ACC112 (cell line): ENCODE data around the gene NPIPB12.
A peak's percentile ranks its signal among the peaks of the same experiment; 100 is the strongest.
"Not testable (repeated sequence)": the region's sequence is repeated elsewhere in the genome, so short reads cannot be mapped to it uniquely, and the experiment has no call there.

Experiments
- H2AFZ ChIP-seq: fragments of 200-600 bp; sonication (generic); one replicate; pipeline ENCODE4 v1.6.0; 2017; ENCODE audit warnings: antibody characterized with exemption, low read length; ENCODE audit not compliant: unreplicated experiment
- H3K27ac ChIP-seq: fragments of 200-600 bp; sonication (generic); 2 replicates; pipeline ENCODE4 v1.5.1; 2014; ENCODE audit warnings: low read depth, mild to moderate bottlenecking, antibody characterized with exemption, low read length, moderate library complexity
- H3K27me3 ChIP-seq: fragments of 200-600 bp; sonication (generic); 2 replicates; pipeline ENCODE4 v1.6.1; 2014; ENCODE audit warnings: mild to moderate bottlenecking, antibody characterized with exemption, low read length, moderate library complexity, mixed read lengths; ENCODE audit not compliant: insufficient read depth
- H3K36me3 ChIP-seq: fragments of 200-600 bp; sonication (generic); 2 replicates; pipeline ENCODE4 v1.6.1; 2016; ENCODE audit warnings: mild to moderate bottlenecking, antibody characterized with exemption, low read length, moderate library complexity, mixed read lengths; ENCODE audit not compliant: insufficient read depth
- H3K4me1 ChIP-seq: fragments of 200-600 bp; sonication (generic); one replicate; pipeline ENCODE4 v1.6.1; 2016; ENCODE audit warnings: low read length, mixed read lengths; ENCODE audit not compliant: insufficient read depth, unreplicated experiment, control insufficient read depth
- H3K4me3 ChIP-seq: fragments of 200-600 bp; sonication (generic); 2 replicates; pipeline ENCODE4 v1.5.1; 2014; ENCODE audit warnings: mild to moderate bottlenecking, low read depth, low read length
- H3K79me2 ChIP-seq: fragments of 200-600 bp; sonication (generic); one replicate; pipeline ENCODE4 v1.6.0; 2016; ENCODE audit warnings: low read length; ENCODE audit not compliant: control insufficient read depth, unreplicated experiment, insufficient read depth

The NPIPB12 gene

DNA sequence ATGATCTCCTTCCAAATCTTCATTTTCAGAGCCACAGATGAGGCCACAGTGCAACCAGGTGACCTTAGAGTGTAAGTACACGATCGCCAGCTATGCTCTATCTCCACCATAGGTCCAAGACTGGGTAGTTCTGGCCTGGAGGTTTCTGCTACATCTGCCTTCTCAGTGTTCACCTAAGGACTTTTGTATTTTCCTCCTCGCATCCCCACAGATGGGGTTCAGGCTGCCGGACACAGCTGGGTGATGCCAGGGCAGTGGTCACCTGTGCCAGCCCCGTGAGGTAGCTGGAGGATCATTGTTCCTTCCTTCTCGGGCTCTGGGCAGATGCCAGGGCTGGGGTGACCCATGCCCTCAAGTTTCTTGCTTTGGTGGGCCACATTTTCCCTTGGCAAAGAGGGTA is at the start of gene NPIPB12:
Gene NPIPB12 (minus strand): TSS at position 101 of the 400 bp plus-strand sequence.
- not testable (repeated sequence) for H3K4me1 ChIP-seq, H3K4me3 ChIP-seq, H3K79me2 ChIP-seq, H3K27me3 ChIP-seq, H2AFZ ChIP-seq, H3K36me3 ChIP-seq, H3K27ac ChIP-seq

DNA sequence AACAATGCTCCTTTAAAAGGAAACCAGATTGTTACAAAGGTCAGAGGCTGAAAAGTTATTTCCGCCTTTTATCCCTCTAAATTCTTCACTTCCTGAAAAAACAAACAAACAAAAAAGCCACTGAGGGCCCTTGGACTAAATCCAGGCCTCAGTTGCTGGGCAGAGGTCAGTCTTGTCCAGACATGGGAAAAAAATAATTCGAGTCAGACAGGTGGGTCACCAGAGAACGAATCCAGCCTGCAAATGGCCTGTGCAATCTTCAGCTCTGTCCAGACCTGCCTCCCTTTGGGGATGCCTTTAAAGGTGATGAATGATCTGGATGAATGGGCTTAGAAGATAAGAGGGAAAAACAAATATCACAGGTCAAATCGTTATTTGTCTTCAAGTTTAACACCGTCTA is 15.3 kb upstream of the NPIPB12 start:
- not testable (repeated sequence) for H3K27ac ChIP-seq, H2AFZ ChIP-seq, H3K4me3 ChIP-seq, H3K79me2 ChIP-seq, H3K4me1 ChIP-seq, H3K27me3 ChIP-seq, H3K36me3 ChIP-seq

DNA sequence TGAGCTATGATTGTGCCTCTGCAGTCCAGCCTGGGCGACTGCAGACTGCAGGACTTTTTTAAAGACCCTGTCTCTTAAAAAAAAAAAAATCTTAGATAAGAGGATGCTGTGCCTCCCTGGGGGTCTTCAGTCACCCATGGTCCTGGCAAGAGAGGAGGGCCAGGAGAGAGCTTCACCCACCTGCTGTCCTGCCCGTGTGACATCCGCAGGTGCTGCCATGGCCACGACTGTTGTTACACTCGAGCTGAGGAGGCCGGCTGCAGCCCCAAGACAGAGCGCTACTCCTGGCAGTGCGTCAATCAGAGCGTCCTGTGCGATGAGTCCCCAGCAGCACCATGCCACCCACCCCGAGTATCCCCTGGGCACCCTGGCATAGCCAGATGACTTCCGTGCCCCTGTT is 23.9 kb downstream of the NPIPB12 start:
- H2AFZ ChIP-seq, H3K27ac ChIP-seq, H3K36me3 ChIP-seq, H3K79me2 ChIP-seq, H3K4me1 ChIP-seq, H3K4me3 ChIP-seq, H3K27me3 ChIP-seq: not testable (repeated sequence)

GRCh38 chr16:29472065-29472464 is 34.1 kb downstream of the NPIPB12 start:
- H3K4me3 ChIP-seq, H3K27ac ChIP-seq, H3K79me2 ChIP-seq, H3K36me3 ChIP-seq, H3K27me3 ChIP-seq, H3K4me1 ChIP-seq, H2AFZ ChIP-seq: not testable (repeated sequence)

- not testable (repeated sequence) for H3K36me3 ChIP-seq, H3K27me3 ChIP-seq, H3K4me1 ChIP-seq, H3K4me3 ChIP-seq, H3K79me2 ChIP-seq, H2AFZ ChIP-seq
- peak overlapping the region; percentile 47; the same call in 1 of the 2 replicates for H3K27ac ChIP-seq
These were observed 36.5 kb downstream of the NPIPB12 start for GRCh38 chr16:29469660-29470059.

GRCh38 chr16:29467654-29468366 is 38.4 kb downstream of the NPIPB12 start:
- not testable (repeated sequence) for H3K36me3 ChIP-seq, H3K4me1 ChIP-seq, H3K4me3 ChIP-seq, H3K27ac ChIP-seq, H3K27me3 ChIP-seq, H3K79me2 ChIP-seq, H2AFZ ChIP-seq

DNA sequence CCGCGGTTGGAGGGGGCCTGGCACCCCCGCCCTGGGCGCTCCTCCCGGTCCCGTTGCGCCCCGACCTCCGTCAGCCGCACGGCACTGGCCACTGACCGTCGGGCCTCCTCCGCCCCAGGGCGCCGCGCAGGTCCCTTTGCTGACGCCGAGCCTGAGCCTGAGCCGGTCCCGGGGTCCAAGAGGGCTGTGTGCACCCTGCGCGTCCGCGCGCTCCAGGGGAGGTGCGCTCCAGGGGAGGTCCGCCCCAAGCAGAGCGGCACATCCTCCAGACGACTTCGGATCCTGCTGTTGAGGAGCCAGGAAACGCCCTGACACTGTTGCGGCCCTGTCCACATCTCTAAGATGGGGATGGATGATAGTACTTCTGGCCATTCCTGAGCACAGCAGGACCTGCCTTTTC is 39.3 kb downstream of the NPIPB12 start:
- H3K27me3 ChIP-seq, H3K79me2 ChIP-seq, H3K4me3 ChIP-seq, H3K36me3 ChIP-seq, H3K27ac ChIP-seq, H3K4me1 ChIP-seq, H2AFZ ChIP-seq: not testable (repeated sequence)

DNA sequence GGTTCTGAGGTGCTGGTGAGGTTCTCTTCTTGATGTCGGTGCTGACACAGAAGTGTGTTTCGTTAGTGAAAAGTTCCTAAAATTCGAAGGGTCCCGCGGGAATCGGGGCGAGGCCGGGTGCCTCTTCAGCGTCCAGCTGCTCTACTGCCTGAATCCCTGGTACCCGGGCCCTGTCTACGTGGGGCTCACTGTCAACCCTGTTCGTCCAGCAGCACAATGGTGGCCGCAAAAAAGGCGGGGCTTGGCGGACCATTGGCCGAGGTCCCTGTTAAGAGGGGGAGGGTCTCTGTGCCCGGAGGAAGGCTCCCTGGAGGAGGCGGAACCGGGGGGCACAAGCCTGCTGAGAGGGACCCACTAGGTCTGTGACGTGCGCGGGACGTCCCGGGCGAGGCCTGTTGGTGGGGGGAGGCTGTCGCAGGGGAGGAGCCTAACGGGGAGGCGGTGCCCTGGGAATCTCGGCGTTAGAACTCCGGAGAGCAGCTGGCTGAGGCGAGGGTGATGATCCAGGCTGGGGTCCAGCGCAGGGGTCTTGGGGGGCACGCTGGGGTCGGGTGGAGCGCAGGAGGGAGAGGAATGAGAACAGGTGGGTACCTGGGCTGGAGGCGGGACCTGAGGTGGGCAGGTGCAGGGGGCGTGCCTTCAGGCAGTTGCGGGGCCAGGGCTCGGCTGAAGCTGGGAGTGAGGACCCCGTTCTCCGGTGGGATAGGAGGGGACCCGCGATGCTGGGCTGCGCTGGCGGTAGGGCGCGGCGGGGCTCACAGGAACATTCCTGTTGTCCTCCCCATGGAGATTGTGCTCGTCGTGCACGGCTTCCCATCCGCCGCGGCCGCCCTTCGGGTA is 40.0 kb downstream of the NPIPB12 start:
- not testable (repeated sequence) for H3K36me3 ChIP-seq, H3K4me1 ChIP-seq, H3K4me3 ChIP-seq, H3K79me2 ChIP-seq, H3K27ac ChIP-seq, H2AFZ ChIP-seq, H3K27me3 ChIP-seq

DNA sequence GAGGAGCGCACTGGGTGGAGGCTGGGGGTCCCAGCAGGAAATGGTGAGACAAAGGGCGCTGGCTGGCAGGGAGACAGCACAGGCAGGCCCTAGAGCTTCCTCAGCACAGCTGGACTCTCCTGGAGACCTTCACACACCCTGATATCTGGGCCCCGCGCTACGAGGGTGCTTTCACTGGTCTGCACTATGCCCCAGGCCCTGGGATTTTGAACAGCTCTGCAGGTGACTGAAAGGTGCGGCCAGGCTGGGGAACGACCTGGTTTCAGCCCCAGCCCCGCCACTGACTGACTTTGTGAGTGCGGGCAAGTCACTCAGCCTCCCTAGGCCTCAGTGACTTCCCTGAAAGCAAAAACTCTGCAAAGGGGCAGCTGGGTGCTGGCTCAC is 45.6 kb downstream of the NPIPB12 start:
- not testable (repeated sequence) for H3K27me3 ChIP-seq, H3K36me3 ChIP-seq, H3K27ac ChIP-seq, H3K4me3 ChIP-seq, H3K79me2 ChIP-seq, H2AFZ ChIP-seq, H3K4me1 ChIP-seq

- H3K27me3 ChIP-seq, H3K27ac ChIP-seq, H3K4me3 ChIP-seq, H2AFZ ChIP-seq, H3K79me2 ChIP-seq, H3K4me1 ChIP-seq, H3K36me3 ChIP-seq: not testable (repeated sequence)
These were observed 46.2 kb downstream of the NPIPB12 start, which contains the start of gene SULT1A4 for GRCh38 chr16:29459706-29460646. SULT1A4 (plus strand) TSS chr16:29459913; CDS start chr16:29461386, 1,473 bp downstream.
